Astrocyte (in vitro differentiated cells and primary cell): ENCODE measurements around the gene PNPLA6.

ENCODE experiments used
- EZH2 ChIP-seq: IDR thresholded peaks from 2 replicates; pipeline ENCODE4 v1.6.1; 2012; ENCODE audit warnings: mild to moderate bottlenecking, low read length, inconsistent platforms; ENCODE audit not compliant: insufficient read depth
- TF ChIP-seq, protein P1 (sequence below): IDR thresholded peaks from 2 replicates; pipeline ENCODE4 v1.5.1; 2011; ENCODE audit warnings: low read depth, mild to moderate bottlenecking, inconsistent platforms, low read length, moderate library complexity; ENCODE audit not compliant: insufficient read depth

DNA sequence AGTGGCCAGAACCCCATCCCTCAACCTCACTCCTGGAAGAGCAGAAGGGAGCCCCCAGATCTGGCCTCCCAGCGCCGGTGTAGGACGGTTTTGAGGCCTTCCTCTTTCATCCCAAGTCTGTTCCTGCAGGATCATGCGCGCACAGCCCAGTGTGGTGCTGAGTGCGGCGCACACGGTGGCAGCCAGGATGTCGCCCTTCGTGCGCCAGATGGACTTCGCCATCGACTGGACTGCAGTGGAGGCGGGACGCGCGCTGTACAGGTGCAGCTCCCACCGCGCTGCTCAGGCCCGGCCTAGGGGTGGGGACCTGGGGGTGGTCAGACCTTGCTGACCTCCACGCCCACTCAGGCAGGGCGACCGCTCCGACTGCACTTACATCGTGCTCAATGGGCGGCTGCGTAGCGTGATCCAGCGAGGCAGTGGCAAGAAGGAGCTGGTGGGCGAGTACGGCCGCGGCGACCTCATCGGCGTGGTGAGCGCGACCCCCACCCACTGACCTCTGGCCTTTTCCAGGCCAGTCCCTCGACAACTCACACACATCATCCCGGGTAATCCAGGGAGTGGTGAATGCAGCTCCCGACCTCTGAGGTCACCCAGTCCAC is 14.8 kb downstream of the PNPLA6 start:
- TF ChIP-seq, protein P1, sequence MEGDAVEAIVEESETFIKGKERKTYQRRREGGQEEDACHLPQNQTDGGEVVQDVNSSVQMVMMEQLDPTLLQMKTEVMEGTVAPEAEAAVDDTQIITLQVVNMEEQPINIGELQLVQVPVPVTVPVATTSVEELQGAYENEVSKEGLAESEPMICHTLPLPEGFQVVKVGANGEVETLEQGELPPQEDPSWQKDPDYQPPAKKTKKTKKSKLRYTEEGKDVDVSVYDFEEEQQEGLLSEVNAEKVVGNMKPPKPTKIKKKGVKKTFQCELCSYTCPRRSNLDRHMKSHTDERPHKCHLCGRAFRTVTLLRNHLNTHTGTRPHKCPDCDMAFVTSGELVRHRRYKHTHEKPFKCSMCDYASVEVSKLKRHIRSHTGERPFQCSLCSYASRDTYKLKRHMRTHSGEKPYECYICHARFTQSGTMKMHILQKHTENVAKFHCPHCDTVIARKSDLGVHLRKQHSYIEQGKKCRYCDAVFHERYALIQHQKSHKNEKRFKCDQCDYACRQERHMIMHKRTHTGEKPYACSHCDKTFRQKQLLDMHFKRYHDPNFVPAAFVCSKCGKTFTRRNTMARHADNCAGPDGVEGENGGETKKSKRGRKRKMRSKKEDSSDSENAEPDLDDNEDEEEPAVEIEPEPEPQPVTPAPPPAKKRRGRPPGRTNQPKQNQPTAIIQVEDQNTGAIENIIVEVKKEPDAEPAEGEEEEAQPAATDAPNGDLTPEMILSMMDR: no peak
- no peak for TF ChIP-seq EZH2
